Forelimb muscle (tissue), 1 donor: ENCODE measurements around the gene TRPM6. TPM values are rescaled to one million over a fixed set of nuclear protein-coding genes. Genes with fewer than 3 reads are reported as not detected.

Source experiments
- DNase-seq: peaks from one replicate; pipeline ENCODE4 v3.0.0-alpha.2; 2013; ENCODE audit warnings: low read depth
- polyA plus RNA-seq: library from polyadenylated mRNA; unstranded; fragments of 120-200 nt; gene quantifications from one replicate; pipeline ENCODE4 v1.2.1, GENCODE V29; 2013; ENCODE audit not compliant: insufficient read length

The TRPM6 gene
- polyA plus RNA-seq, 1 donor = 0.08 TPM

- DNase-seq = no peak
Observed at GRCh38 chr9:74718709-74719108, 169.0 kb downstream of the TRPM6 start.

GRCh38 chr9:74711341-74711740 is 176.4 kb downstream of the TRPM6 start:
- no peak for DNase-seq

GRCh38 chr9:74697535-74697934 is 190.2 kb downstream of the TRPM6 start:
- DNase-seq = no peak

GRCh38 chr9:74696520-74696919 is 191.2 kb downstream of the TRPM6 start:
- no peak for DNase-seq

GRCh38 chr9:74691058-74691457 is 196.7 kb downstream of the TRPM6 start:
- no peak for DNase-seq

GRCh38 chr9:74683322-74683721 is 204.4 kb downstream of the TRPM6 start:
- DNase-seq = no peak

- DNase-seq = no peak
Observed at GRCh38 chr9:74681906-74682305, 205.8 kb downstream of the TRPM6 start.

- DNase-seq = no peak
Observed at GRCh38 chr9:74674077-74674476, 213.6 kb downstream of the TRPM6 start.

Other genes starting within 250 kb of the TRPM6 start
- 6.2 TPM for gene C9orf40, start 65.0 kb upstream of the TRPM6 start, polyA plus RNA-seq
- 9.9 TPM for gene CARNMT1, start 140.4 kb upstream of the TRPM6 start, polyA plus RNA-seq
- gene NMRK1, start 200.2 kb upstream of the TRPM6 start, polyA plus RNA-seq = 18.2 TPM
- gene OSTF1, start 200.6 kb upstream of the TRPM6 start, polyA plus RNA-seq = 15.8 TPM